HG03066 (cell line): Measurements from ENCODE around the gene IL12RB1.
"Not testable (repeated sequence)": the region's sequence is repeated elsewhere in the genome, so short reads cannot be mapped to it uniquely, and the experiment has no call there.

Source experiments
- ATAC-seq: cut with Tn5 transposase; IDR thresholded peaks from one replicate; pipeline ENCODE4 v1.9.1; 2021; ENCODE audit warnings: low read depth; ENCODE audit not compliant: unreplicated experiment

Gene IL12RB1

DNA sequence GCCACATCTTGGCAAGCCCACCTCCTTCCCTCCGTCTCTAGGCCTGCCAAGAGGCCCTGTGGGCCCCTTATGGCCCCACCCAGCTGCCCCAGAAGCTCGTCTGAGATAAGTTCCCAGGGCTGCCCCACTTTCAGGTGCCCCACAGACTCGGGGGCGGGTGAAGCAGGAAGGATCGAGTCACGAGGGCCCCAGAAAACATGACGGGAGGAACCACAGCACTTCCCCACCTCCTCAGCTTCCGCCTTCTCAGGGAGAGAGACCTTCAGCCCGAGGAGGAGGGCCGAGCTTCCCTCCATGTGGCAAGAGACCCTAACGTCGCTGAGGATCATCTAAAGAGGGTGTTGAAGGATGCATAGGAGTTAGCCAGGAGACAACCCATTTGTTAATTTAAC, 4.5 kb upstream of the IL12RB1 start:
- ATAC-seq, result no peak

DNA sequence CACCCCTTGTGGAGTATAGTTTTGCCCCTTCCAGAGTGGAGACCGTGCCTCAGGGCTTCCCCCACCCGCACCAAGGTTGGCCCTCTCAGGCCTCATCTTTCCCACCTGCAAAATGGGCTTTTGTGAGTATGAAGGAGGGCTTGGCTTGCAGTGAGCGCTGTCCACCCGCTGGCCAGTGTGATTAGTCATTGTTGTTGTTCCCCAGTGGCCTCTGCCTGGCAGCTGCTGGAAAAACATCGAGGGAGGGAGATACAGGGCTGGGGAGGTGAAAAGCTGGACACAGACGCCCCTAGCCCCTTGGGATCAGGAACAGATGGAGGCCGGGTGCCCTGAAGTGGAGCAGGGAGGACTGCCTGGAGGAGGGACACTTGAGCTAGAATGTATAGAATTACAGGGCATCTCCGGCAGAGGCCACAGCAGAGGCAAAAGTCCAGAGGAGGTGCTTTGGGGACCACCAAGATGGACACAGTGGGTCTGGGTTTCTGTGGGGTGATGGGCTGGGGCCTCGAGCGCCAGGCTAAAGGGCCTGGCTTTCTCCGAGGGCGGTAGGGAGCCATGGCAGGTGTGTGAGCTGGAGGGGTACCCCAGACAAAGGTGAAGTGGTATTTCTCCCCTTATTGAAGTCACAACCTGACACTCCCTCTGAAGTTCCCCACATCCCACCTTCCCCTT, 3.9 kb upstream of the IL12RB1 start:
- ATAC-seq, result no peak

DNA sequence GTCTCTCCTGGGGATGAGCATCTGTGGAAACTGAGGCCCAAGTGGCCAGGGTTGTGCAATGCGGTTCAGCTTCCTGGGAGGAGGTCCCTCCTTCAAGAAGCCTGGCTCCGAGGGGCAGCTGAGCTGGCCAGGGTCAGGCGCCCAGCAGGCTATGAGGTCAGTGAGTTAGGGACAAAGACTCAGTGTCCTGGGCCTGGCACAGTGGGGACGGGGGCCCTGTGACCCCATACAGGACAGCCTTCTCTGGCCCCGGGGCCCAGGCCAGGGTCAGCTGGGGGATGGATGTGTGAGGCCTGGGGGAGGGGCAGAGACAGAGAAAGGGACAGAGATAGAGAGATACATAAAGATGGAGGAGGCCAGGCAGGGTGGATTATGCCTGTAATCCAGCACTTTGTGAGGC, 3.0 kb upstream of the IL12RB1 start:
- ATAC-seq, result no peak

DNA sequence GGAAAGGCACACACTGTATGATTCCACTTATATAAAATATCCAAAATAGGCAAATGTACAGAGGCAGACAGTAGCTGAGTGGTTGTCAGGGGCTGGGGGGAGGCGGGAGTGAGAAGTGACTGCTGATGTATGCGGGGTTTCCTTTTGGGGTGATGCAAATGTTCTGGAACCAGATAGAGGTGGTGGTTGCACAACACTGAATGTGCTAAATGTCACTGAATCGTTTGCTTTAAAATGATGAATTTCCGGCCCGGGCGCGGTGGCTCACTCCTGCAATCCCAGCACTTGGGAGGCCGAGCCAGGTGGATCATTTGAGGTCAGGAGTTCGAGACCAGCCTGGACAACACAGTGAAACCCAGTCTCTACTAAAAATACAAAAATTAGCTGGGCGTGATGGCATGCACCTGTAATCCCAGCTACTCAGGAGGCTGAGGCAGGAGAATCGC, 2.4 kb upstream of the IL12RB1 start:
- not testable (repeated sequence) for ATAC-seq

DNA sequence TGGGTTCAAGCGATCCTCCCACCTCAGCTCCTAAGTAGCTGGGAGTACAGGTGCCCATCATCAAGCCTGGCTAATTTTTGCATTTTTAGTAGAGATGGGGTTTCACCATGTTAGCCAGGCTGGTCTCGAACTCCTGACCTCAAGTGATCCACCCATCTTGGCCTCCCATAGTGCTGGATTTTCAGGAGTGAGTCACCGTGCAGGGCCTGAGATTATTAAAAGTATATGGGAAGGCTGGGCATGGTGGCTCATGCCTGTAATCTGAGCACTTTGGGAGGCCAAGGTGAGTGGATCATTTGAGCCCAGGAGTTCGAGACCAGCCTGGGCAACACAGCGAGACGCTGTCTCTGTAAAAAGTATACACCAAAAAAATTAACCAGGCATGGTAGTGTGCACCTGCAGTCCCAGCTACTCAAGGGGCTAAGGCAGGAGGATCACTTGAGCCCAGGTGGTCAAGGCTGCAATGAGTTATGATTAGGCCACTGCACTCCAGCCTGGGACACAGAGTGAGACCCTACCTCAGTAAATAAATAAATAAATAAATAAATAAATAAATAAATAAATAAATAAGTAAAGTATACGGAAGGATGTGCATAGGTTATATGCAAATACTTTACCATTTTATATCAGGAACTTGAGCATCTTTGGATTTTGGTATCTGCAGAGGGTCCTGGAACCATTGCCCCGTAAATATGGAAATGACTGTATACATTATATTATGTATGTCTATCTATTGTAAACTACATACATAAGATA, 854 bp downstream of the IL12RB1 start:
- no peak for ATAC-seq

DNA sequence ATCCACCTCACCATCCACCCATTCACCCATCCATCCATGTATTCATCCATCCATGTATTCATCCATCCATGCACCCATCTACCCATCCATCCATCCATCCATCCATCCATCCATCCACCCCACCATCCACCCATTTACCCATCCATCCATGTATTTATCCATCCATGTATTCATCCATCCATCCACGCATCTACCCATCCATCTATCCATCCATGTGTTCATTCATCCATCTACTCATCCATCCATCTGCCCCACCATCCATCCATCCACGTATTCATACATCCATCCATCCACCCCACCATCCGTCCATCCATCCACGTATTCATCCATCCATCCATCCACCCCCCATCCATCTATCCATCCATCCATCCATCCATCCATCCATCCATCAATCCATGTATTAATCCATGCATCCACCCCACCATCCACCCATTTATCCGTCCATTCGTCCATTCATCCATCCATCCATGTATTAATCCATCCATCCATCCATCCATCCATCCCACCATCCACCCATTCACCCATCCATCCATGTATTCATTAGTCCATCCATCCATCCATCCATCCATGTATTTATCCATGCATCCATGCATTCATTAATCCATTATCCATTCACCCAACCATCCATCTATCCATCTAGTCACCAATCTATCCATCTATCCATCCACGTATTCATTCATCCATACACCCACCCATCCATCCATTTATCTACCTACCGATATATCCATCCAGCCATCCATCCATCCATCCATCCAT, 2.6 kb downstream of the IL12RB1 start:
- no peak for ATAC-seq

DNA sequence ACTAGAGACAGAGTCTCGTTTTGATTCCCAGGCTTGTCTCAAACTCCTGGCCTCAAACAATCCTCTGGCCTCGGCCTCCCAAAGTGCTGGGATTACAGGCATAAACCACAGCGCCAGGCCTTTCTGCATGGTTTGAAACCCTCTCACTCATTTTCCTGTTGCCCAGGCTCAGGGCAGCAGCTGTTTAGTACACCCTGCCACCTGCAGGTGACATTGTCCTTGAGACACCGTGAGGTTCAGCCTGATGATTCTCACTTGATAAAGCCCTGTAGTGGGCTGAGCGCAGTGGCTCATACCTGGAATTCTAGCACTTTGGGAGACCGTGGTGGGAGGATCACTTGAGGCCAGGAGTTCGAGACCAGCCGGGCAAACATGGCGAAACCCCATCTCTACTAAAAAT, 12.5 kb downstream of the IL12RB1 start:
- no peak for ATAC-seq

DNA sequence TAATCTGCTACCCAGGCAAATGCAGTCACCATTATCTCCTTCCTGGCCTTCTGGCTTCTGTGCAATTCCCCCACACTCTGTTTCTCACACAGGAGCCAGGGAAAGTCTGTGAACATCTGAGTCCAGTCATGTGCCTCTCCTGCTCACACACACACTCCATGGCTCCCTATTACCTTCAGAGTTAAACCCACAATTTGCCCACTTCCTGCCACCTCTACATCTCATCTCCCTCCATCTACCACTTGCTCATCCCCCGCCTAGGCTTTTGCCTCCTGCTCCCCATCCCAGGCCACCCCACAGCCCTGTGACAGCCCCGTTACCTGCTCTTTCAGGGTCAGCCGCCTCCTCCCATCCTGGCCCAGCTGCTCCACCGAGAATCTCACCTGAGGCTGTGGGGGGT, 13.5 kb downstream of the IL12RB1 start:
- no peak for ATAC-seq

DNA sequence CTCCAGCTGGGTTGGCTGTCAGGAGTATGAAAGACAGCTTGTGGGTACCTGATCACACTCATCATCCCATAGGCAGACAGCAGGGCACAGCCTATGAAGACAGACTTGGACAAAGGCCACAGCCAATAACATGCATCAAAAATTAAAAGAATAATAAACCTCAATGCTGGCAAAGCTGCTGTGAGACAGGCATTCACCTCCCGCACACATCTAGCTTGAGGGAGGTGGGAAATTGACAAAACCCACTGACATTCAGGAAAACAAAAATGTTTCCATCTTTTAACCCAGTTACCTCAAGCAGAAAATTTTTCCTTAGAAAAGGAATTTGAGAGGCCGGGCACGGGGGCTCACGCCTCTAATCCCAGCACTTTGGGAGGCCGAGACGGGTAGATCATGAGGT, 14.4 kb downstream of the IL12RB1 start:
- ATAC-seq, result no peak

DNA sequence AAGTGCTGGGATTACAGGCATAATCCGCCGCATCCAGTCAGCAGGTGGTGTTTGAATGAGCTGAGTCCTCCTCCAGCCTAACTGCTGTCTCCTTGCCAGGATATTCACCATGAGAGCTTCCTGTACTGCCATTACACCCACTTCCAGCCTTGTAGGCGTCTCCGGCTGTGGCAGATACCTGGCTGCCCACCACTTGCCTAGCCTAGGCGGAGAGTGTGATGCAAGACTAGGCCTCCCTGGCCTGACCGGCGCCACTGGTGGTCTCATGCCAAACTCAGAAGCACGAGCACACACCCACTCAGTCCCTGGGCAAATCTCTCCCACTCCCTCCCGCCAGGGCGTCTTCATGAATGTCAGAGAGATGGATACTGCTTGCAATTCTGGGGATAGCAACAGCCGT, 16.6 kb downstream of the IL12RB1 start:
- no peak for ATAC-seq

DNA sequence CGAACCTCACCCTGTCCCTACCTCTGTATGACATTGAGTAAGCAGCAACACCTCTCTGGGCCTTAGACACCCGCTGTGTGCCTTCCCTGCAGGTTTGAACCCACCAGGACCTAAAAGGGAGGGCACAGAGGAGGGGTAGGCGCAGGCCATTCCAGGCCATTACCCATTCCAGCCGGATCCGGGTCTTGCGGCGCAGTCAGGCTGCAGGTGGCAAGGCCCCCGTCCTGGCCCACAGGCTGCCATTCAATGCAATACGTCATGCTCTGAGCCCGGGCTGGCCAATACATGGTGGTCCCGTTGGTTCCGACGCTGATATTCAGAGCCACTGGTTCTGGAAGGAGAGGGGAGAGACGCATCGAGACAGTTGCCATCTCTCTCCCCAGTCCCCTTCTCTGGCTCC, 17.4 kb downstream of the IL12RB1 start:
- no peak for ATAC-seq

DNA sequence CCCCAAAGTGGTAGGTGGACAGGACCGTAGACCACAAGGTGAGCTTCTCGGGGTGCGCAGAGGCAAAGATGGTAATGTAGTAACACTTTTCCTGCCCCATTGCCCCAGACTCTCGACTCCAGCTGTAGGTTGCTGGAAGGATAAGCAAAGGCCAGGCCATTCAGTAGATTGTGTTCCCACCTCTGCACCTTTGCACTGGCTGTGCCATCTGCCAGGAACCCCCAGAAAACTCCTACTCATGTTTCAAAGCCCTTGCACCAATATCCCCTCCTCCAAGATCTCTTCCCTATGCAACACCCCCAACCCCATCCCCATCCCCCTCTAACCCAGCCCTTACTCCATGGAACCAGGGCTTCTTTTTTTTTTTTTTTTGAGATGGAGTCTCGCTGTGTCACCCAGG, 18.3 kb downstream of the IL12RB1 start:
- no peak for ATAC-seq

DNA sequence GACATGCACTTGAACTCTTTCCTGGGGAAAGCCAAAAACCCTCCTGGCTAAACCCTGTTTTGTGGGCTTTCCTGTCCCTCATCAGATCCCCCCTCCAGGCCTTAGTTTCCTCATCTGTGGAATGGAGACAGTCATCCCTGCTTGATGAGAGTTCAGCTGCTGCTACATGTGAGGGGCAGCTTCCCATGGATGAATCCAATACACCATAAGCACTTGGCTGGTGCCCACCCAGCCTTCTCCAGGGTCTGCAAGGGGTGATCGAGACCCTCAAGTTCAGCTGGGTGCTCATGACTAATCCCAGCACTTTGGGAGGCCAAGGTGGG, 21.6 kb downstream of the IL12RB1 start:
- ATAC-seq, result no peak

DNA sequence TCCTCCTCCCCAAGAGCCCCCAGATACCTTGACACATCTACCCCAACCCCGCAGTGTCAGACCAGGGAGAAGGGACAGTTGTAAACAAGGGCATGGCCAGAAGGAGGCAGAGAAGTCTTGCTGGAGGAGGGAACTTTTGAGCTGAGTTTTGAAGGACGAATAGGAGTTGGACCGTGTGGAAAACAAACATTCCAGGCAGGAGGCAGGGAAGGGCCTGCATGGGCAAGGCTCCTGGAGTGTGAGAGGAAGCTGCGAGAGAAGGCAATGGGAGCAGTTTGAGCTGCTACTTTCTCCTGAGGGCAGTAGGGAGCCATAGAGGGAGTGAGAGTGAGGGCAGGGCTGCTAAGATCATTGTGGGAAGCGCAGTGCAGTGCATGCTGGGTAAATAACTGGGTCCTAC, 23.3 kb downstream of the IL12RB1 start:
- no peak for ATAC-seq

DNA sequence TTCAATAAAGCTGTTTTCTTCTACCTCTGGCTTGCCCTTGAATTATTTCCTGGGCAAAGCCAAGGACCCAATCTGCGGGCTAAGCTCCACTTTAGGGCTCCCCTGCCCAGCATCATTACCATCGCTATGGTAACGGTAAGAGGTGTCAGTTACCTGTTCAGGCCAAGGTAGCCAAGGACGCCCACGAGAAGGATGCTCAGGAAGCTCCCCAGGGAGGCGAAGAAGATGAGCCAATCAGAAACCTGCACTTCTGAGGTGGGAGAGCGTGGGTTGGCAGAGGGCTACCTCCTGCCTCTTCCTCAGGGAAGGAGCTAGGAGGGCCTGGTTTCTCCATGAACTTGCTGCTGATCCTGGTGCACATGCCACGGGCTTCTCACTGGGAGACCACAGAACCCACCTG, 24.7 kb downstream of the IL12RB1 start:
- no peak for ATAC-seq

DNA sequence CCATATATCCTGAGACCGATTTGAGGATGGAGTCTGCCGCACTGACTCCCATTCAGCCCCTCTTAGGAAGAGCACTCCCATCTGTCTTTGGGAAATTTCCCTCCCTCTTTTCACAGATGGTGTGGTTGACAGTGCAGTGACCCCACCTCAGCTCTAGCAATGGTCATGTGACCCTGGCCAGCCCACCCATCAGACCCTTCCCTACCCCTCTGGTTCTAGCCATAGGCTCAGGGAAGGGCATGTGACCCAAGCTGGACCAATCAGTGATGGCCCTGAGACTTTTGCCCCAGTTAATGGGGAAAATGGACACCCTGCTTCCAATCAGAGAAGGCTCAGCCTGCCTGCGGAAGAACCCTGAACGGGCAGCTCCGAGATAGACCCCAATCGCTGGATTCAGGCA, 26.3 kb downstream of the IL12RB1 start:
- ATAC-seq, result no peak

DNA sequence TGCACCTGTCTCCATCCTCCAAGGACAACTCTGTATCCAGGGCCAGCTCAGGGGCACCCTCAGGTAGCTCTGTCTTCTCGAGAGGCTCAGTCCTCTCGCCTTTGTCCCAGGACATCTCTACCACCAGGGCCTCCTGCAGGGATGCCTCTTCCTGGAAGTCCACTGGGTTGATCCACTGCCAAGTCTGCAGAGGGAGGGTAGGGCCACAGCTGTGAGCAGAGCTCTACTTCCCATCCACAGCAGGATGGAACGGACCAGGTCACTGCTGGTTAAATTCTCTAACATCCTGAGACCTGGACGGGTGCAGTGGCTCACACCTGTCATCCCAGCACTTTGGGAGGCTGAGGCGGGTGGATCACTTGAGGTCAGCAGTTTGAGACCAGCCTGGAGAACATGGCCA, 26.8 kb downstream of the IL12RB1 start:
- ATAC-seq, result no peak

DNA sequence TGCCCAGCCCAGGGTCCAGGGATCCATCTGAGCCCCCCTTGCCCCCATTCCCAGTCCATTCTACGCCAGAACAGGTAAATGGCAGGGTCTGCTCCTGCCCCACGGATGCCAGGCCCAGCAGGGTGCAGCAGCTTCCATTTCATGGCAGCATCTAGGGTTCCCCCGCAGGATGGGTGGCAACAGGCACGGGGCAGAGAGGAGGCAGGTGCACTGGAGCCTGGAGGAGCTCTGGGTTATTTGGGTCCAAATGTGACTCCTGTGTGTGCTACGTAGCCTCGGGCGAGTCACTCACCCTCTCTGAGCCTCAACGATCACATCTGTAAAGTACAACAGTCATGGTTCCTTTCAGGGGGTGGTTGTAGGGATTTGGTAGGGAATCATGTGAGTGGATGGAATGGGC, 27.4 kb downstream of the IL12RB1 start:
- ATAC-seq, result no peak

DNA sequence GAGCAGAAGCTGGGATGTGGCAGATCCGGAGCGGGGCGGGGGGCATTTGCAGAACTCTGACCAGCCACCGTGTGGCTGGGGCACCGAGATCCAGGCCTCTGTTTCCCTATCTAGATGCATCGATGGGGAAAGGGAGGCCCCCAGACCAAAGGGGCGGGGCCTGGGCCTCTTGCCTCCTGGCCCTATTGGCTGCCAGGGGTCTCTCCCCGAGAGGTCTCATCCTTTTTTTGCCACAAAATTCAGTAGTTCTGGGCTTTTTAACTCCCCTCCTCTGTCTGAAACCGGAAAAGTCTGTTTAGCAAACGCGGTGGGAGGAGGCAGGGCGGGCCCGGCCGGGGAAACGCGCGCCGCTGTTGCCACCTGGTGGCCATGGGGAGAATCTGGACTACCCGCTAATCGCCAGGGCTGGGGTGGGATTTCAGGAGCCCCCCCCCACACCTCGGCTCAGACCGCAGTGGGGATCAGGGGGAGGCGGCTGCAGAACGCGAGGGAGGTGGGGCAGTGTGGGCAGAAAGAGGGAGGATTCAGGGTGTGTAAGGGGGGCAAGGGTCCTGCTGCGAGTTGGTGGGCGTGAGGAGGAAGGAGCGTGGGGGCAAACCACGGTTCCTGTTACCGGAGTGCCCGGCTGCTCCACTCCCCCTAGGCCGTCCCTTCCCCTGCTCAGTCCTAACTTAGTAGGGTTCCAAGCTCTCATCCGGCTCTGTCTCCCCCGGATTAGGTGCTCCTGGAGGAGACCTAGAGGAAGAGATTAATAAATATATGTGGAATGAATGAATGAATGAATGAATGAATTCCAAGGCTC, 28.3 kb downstream of the IL12RB1 start:
- no peak for ATAC-seq

DNA sequence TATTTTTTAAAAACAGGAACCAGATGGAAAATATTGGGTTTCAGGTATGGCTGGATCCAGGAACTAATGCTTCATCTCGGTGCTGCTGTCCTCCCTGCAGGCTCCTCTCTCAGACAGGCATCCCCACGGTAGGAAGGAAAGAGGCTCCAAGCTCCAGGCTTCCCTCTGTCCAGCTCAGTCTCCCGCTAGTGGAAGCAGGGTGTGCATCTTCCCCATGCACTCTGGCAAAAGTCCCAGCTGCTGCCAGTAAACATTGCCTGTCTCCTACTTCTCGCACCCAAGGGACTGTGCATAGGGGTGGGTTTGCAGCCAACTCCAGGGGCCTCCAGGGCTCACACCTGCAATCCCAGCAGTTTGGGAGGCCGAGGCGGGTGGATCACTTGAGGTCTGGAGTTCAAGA, 29.2 kb downstream of the IL12RB1 start:
- no peak for ATAC-seq

DNA sequence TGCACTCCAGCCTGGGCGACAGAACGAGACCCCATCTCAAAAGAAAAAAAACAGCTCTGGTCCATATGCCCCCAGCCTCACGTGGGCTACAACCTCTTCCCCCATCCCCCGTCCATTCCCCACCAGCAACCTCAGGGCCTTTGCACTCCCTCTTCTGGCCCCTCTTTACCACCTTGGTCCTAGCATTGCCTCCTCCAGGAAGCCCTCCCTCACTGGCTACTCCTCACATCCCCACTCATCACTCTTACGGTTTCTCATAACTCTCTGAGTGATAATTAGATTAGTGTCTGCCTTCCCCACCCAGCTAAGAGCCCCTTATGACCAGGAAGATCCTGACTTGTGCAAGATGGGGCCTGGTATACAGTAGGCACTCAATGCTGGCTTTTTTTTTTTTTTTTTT, 30.8 kb downstream of the IL12RB1 start:
- ATAC-seq, result no peak
